Fibroblast of mammary gland (primary cell): ENCODE data around the gene TBC1D12.

Source experiments
- DNase-seq: peaks from one replicate; pipeline ENCODE4 v3.0.0-alpha.2; 2010; ENCODE audit warnings: low read depth
- H3K4me3 ChIP-seq: 2 replicates; pipeline ENCODE4 v1.5.1; 2011; ENCODE audit warnings: low read depth, mild to moderate bottlenecking, low read length, moderate library complexity; ENCODE audit not compliant: control insufficient read depth
- TF ChIP-seq, protein P1 (sequence below): conservative IDR thresholded peaks from 2 replicates; pipeline ENCODE4 v1.5.1; 2011; ENCODE audit warnings: low read depth, low read length, inconsistent platforms; ENCODE audit not compliant: control insufficient read depth, insufficient read depth

TBC1D12 gene

DNA sequence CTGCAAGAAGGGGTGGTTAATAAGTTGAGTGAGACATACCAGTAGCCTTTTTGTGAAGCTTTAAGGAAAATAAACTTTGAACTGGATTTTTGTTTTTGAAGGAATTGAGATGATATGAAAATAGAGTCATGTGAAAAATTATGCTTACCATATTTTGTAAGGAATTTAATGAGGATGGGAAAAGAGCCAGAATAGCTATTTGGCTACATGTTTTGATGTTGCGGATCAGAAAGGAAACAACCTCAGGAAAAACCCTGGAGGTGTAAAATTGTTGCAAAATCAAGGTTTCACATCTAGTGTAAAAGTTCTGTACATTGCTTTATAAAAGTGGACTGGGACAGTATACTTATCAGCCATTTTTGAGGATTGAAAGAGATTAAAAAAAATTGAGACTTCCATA lies 15.0 kb downstream of the TBC1D12 start:
- TF ChIP-seq, protein P1, sequence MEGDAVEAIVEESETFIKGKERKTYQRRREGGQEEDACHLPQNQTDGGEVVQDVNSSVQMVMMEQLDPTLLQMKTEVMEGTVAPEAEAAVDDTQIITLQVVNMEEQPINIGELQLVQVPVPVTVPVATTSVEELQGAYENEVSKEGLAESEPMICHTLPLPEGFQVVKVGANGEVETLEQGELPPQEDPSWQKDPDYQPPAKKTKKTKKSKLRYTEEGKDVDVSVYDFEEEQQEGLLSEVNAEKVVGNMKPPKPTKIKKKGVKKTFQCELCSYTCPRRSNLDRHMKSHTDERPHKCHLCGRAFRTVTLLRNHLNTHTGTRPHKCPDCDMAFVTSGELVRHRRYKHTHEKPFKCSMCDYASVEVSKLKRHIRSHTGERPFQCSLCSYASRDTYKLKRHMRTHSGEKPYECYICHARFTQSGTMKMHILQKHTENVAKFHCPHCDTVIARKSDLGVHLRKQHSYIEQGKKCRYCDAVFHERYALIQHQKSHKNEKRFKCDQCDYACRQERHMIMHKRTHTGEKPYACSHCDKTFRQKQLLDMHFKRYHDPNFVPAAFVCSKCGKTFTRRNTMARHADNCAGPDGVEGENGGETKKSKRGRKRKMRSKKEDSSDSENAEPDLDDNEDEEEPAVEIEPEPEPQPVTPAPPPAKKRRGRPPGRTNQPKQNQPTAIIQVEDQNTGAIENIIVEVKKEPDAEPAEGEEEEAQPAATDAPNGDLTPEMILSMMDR = no peak
- no peak for DNase-seq
- no peak overlapping the region for H3K4me3 ChIP-seq

DNA sequence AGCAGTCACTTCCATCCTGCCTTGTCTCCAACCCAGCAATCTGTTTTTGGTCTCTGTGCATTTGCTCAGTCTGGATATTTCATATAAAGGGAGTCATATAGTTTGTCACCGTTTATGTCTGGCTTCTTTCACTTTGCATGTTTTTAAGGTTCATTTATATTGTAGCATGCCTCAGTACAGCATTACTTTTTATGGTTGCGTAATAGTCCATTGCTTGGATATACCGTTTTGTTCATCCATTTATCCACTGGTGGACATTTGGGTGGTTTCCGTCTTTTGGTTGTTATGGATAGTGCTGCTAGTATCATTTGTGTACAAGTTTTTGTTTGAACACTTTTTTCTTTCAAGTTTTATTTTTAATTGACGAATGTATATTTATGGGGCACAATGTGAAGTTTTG lies 18.2 kb downstream of the TBC1D12 start:
- TF ChIP-seq, protein P1 = no peak
- no peak overlapping the region for H3K4me3 ChIP-seq
- DNase-seq = no peak

DNA sequence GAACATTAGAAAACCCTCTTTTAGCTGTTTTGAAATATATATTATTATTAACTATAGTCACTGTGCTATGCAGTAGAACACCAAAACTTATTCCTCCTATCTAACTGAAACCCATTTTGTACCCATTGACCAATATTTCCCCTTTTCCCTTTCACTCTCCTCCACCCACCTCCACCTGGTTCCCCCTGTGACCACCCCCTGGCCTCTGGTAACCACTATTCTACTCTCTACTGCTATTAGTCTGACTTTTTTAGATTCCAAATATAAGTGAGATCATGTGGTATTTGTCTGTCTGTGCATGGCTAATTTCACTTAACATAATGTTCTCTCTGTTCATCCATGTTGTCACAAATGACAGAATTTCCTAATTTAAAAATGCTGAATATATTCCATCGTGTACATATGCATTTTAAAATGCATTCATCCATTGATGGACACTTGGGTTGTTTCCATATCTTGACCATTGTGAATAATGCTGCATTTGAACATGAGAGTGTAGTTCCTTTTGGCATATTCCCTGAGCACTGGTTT lies 18.7 kb downstream of the TBC1D12 start:
- H3K4me3 ChIP-seq = no peak overlapping the region
- TF ChIP-seq, protein P1 = no peak
- DNase-seq = no peak

DNA sequence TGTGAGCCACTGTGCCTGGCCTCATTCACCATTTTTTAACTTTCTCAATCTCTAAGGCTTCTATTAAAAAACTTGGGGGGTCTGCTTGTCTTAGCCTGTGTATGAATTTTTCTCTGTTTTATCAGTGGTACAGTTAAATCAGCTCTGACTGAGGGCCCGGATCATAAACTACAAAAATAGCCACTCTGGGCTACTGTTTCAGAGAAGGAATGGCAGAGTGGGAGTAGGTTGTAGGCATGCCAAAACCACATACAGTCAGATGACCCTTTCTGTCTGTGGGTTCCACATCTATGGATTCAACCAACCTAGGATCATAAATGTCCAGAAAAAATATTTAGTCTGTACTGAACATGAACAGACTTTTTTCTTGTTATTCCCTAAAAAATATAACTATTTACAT lies 21.3 kb downstream of the TBC1D12 start:
- peak; percentile 38 for DNase-seq
- TF ChIP-seq, protein P1 = no peak
- no peak overlapping the region for H3K4me3 ChIP-seq

DNA sequence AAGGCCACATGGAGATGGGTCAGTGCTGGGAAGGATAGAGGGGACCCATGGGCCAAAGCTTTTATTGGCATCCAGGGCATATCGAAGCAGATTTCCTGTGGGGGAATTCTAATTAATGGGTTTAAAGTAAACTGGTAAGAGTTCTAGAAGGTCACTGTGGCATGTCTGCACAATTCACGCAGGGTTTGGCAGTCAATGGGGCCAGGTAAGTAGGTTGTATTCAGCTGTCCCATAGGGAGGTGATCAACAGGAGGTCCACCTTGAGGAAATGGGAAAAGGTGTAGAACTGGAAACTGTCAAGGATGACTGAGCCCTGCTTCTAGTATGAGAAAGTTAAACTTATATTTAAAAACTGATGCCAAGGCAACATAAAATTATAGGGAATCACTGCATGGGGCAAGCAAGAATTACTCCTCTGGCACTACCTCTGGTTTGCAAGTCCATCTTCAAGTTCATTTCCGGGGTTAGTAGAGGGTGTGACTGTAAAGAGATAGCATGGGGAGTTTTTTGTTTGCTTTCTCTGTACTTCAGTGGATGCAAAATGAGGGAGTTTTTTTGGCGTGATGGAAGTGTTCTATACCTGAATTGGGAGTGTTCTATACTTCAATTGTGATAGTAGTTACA lies 22.5 kb downstream of the TBC1D12 start:
- H3K4me3 ChIP-seq = no peak overlapping the region
- TF ChIP-seq, protein P1 = no peak

DNA sequence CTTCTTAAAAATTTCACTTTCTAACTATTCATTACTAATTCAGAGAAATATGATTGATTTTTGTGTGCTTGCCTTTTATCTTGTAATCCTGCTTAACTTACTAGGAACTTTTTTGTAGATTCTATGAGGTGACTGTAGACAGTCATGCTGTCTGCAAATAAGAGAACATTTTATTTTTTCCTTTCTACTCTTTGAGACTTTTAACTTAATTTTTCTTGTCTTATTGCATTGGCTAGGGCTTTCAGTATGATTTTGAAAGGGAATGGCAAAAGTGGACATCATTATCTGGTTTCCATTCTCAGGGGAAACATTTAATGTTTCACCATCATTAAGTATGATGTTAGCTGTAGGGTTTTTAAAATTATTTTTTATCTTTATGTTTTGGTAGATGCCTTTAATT lies 23.6 kb downstream of the TBC1D12 start:
- DNase-seq = no peak
- no peak overlapping the region for H3K4me3 ChIP-seq
- TF ChIP-seq, protein P1 = no peak

More for the DNA sequence above, 22.5 kb downstream of the TBC1D12 start:
- DNase-seq = no peak
